ENCODE measurements around the gene DAPL1. TPM values are rescaled to one million over a fixed set of nuclear protein-coding genes. Genes with fewer than 3 reads are reported as not detected.

DAPL1 gene
- total and polyA plus RNA-seq, 7 experiments from 2014 or later, result not detected

DNA sequence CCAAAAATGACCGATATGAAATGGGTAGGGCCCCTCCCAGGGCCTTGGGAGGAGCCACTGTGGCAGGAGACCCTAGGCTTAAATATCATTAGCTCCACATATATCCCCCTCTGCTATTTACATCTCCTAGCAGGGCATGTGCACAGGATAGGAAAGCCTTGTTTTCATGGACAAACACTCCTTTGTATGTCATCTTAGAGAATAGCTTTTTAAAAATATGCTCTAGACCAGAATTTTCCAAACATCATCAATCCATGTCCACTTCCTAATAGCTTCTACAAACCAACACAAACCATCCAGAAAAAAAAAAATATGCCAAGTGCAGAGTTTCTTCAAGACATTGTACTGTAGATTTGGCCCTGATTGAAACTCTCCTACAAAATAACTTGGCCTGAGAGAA, 10.8 kb downstream of the DAPL1 start:
- Histone ChIP-seq H3K9me3 (ENCODE audit: control insufficient read depth in 2 of 3, low read length in 3 of 3) (no peaks in the 10 kb centered on the region), H3K4me1 (ENCODE audit: control insufficient read depth in 2 of 2, insufficient read depth in 2 of 2, low read length in 2 of 2) (no peaks in the 10 kb centered on the region), H3K27me3 (ENCODE audit: control insufficient read depth in 2 of 2, insufficient read depth in 2 of 2, low read length in 2 of 2) (no peaks in the 10 kb centered on the region), H3K4me3 (ENCODE audit: low read length) (no peak overlapping the region), H3K36me3 (ENCODE audit: control insufficient read depth in 2 of 3, insufficient read depth in 3 of 3, low read length in 3 of 3) (no peaks in the 10 kb centered on the region), H3K27ac (ENCODE audit: low read depth, low read length) (no peak overlapping the region)
- ChIA-PET CTCF (interaction anchor here (0.6 kb wide), 1 partner anchor 969 kb away, joined by 3 read pairs; no protein-coding TSS in a partner anchor), POLR2A (no interaction called here)
- Mint-ChIP-seq H3K4me1 (no peaks in the 10 kb centered on the region), H3K36me3 (no peaks in the 10 kb centered on the region), H3K9me3 (no peaks in the 10 kb centered on the region), H3K27ac (no peak overlapping the region), H3K27me3 (peaks cover 0 to 10% (median 4%) of the 10 kb centered on the region in 5 donors), H3K4me3 (no peak overlapping the region)
- DNase-seq, result no peak
- intact Hi-C loops (cut with micrococcal nuclease), result no loop called here
- no peak for ATAC-seq

DNA sequence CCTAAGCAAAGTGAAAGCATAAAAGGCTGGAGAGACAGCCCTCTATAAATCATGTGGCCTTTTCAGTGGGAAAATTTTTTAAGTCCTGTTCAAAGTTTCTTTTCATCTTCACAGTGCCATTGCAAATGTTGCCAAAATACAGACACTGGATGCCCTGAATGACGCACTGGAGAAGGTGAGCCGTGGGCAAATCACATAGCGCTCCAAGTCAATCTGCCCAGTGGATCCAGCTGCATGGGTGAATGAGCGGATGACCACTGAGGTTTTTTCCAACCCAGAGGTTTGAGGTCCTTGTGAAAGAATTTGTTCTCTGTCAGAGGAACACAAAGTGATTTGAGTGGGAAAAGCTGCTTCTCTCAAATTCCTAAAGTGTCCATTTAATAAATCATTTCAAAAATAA, 11.8 kb downstream of the DAPL1 start:
- H3K36me3 ChIP-seq (ENCODE audit: control insufficient read depth in 2 of 3, insufficient read depth in 3 of 3, low read length in 3 of 3), result no peaks in the 10 kb centered on the region
- no peak overlapping the region for H3K27ac ChIP-seq (ENCODE audit: low read depth, low read length)
- H3K4me3 Mint-ChIP-seq, result no peak overlapping the region
- ChIA-PET POLR2A (no interaction called here), CTCF (no interaction called here)
- no peaks in the 10 kb centered on the region for H3K27me3 ChIP-seq (ENCODE audit: control insufficient read depth in 2 of 2, insufficient read depth in 2 of 2, low read length in 2 of 2)
- ATAC-seq (no peak), DNase-seq (no peak)
- H3K27me3 Mint-ChIP-seq, result peaks cover 3 to 11% (median 4%) of the 10 kb centered on the region in 5 donors
- no peaks in the 10 kb centered on the region for H3K9me3 Mint-ChIP-seq
- no peaks in the 10 kb centered on the region for H3K4me1 Mint-ChIP-seq
- no peaks in the 10 kb centered on the region for H3K9me3 ChIP-seq (ENCODE audit: control insufficient read depth in 2 of 3, low read length in 3 of 3)
- no peaks in the 10 kb centered on the region for H3K36me3 Mint-ChIP-seq
- intact Hi-C loops (cut with micrococcal nuclease), result no loop called here
- no peak overlapping the region for H3K4me3 ChIP-seq (ENCODE audit: low read length)
- H3K4me1 ChIP-seq (ENCODE audit: control insufficient read depth in 2 of 2, insufficient read depth in 2 of 2, low read length in 2 of 2), result no peaks in the 10 kb centered on the region
- no peak overlapping the region for H3K27ac Mint-ChIP-seq

DNA sequence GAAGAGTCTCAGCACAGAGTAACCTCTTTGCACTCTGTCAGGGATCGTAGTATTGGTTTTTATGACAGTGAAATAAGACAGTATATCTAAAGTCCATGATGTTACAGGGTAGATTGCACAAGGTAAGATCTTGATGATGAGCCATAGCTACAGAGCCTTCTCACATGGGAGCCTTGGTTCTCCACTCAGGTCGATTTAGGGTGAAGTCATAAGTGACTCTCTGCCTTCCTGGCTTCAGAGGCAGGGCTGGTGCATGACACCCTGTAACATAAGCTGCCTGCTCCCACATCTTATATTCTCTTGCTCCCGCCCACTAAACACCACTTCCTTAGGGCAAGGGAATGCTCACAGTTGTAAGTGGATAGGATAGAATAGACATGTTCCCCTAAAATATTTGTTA, 13.3 kb downstream of the DAPL1 start:
- Histone ChIP-seq H3K27me3 (ENCODE audit: control insufficient read depth in 2 of 2, insufficient read depth in 2 of 2, low read length in 2 of 2) (no peaks in the 10 kb centered on the region), H3K9me3 (ENCODE audit: control insufficient read depth in 2 of 3, low read length in 3 of 3) (no peaks in the 10 kb centered on the region), H3K27ac (ENCODE audit: low read depth, low read length) (no peak overlapping the region), H3K36me3 (ENCODE audit: control insufficient read depth in 2 of 3, insufficient read depth in 3 of 3, low read length in 3 of 3) (no peaks in the 10 kb centered on the region), H3K4me1 (ENCODE audit: control insufficient read depth in 2 of 2, insufficient read depth in 2 of 2, low read length in 2 of 2) (no peaks in the 10 kb centered on the region), H3K4me3 (ENCODE audit: low read length) (no peak overlapping the region)
- DNase-seq (no peak), ATAC-seq (no peak)
- intact Hi-C loops (cut with micrococcal nuclease), result no loop called here
- H3K36me3 Mint-ChIP-seq, result no peaks in the 10 kb centered on the region
- no peak overlapping the region for H3K27ac Mint-ChIP-seq
- H3K9me3 Mint-ChIP-seq, result no peaks in the 10 kb centered on the region
- ChIA-PET CTCF (no interaction called here), POLR2A (no interaction called here)
- no peaks in the 10 kb centered on the region for H3K4me1 Mint-ChIP-seq
- H3K27me3 Mint-ChIP-seq, result peaks cover 4 to 14% (median 6%) of the 10 kb centered on the region in 5 donors
- no peak overlapping the region for H3K4me3 Mint-ChIP-seq

DNA sequence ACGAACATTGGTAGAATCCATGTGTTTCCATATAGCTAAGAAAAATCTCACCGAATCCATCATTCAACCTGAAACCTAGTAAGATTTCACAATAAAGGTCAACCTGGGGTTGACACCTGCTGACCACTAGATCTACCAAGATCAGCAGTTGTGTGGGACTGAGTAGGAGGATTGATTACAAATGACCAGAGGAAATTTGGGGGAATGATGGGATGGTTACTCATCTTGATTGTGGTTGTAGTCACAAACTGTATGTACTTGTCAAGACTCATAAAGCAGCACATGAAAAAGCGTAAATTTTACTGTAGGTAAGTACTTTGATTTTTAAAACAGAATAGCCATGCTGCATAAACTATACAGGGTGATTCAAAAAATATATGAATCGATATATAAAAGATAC, 14.7 kb downstream of the DAPL1 start:
- ChIA-PET CTCF (no interaction called here), POLR2A (no interaction called here)
- Mint-ChIP-seq H3K4me1 (no peaks in the 10 kb centered on the region), H3K4me3 (no peak overlapping the region), H3K27me3 (peaks cover 4 to 19% (median 10%) of the 10 kb centered on the region in 5 donors), H3K9me3 (peaks cover 0 to 6% (median 0%) of the 10 kb centered on the region in 11 donors), H3K27ac (no peak overlapping the region), H3K36me3 (no peaks in the 10 kb centered on the region)
- no peaks in the 10 kb centered on the region for H3K36me3 ChIP-seq (ENCODE audit: control insufficient read depth in 2 of 3, insufficient read depth in 3 of 3, low read length in 3 of 3)
- H3K9me3 ChIP-seq (ENCODE audit: control insufficient read depth in 2 of 3, low read length in 3 of 3), result no peaks in the 10 kb centered on the region
- H3K27ac ChIP-seq (ENCODE audit: low read depth, low read length), result no peak overlapping the region
- no peaks in the 10 kb centered on the region for H3K27me3 ChIP-seq (ENCODE audit: control insufficient read depth in 2 of 2, insufficient read depth in 2 of 2, low read length in 2 of 2)
- no peak for DNase-seq
- intact Hi-C loops (cut with micrococcal nuclease), result no loop called here
- no peak overlapping the region for H3K4me3 ChIP-seq (ENCODE audit: low read length)
- no peak for ATAC-seq
- H3K4me1 ChIP-seq (ENCODE audit: control insufficient read depth in 2 of 2, insufficient read depth in 2 of 2, low read length in 2 of 2), result no peaks in the 10 kb centered on the region

DNA sequence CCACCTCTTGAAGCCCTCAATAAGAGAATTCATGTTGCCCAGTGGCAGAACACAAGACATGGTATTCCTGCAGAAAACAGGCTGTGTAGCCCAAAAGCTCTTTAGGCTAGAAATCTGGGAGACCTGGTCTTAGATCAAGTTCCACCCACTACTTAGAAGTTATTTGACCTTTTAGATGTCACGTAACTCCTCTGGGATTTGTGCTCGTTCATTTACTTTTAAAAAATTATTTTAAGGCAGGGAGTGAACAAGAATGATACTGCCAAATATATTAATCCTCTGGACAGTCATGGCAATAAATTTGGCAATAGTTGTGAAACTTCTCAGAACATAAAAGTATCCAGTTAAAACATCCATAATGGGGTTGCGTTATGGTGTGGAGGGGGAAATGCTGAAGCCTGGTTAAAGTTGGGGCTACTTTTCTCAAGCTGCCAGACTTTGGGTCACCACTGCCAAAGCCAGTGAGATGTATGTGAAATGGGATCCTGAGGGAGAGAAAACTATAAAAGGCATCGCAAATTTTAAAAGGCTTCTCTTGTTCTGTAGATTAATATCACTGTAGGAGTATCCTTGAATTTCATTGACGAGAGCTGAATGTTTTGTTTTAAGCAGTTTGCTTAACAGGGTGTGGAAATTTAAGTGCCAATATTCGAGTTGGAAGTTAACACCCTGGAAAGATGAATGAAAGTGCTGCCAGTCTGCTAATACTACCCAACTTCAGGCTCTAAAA, 15.8 kb downstream of the DAPL1 start:
- Mint-ChIP-seq H3K4me1 (no peaks in the 10 kb centered on the region), H3K36me3 (no peaks in the 10 kb centered on the region), H3K27me3 (peaks cover 4 to 19% (median 10%) of the 10 kb centered on the region in 5 donors), H3K27ac (no peak overlapping the region), H3K4me3 (no peak overlapping the region), H3K9me3 (peaks cover 0 to 6% (median 0%) of the 10 kb centered on the region in 11 donors)
- intact Hi-C loops (cut with micrococcal nuclease), result no loop called here
- no peaks in the 10 kb centered on the region for H3K9me3 ChIP-seq (ENCODE audit: control insufficient read depth in 2 of 3, low read length in 3 of 3)
- no peaks in the 10 kb centered on the region for H3K4me1 ChIP-seq (ENCODE audit: control insufficient read depth in 2 of 2, insufficient read depth in 2 of 2, low read length in 2 of 2)
- CTCF ChIA-PET, result no interaction called here
- POLR2A ChIA-PET, result no interaction called here
- ATAC-seq, result no peak
- H3K36me3 ChIP-seq (ENCODE audit: control insufficient read depth in 2 of 3, insufficient read depth in 3 of 3, low read length in 3 of 3), result no peaks in the 10 kb centered on the region
- no peaks in the 10 kb centered on the region for H3K27me3 ChIP-seq (ENCODE audit: control insufficient read depth in 2 of 2, insufficient read depth in 2 of 2, low read length in 2 of 2)
- no peak overlapping the region for H3K27ac ChIP-seq (ENCODE audit: low read depth, low read length)
- no peak overlapping the region for H3K4me3 ChIP-seq (ENCODE audit: low read length)
- no peak for DNase-seq

DNA sequence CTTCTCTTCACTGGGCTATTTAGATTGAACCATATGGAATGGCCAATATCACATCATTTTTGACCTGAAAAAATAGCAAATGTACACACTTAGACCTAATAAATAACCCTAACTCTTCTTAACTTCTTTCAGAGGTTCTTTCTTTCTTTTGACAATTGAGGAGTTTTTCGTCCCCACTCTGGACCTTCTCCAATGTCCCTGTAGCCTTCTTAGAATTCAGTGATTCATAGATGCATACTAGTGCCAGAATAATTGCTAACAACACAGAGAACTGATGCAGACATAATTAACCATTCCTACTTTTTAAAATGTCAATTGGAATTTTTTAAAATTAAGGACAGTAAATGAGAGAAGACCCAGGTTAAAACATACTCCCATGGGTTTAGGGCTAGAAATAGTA, 20.0 kb downstream of the DAPL1 start:
- H3K27me3 ChIP-seq (ENCODE audit: control insufficient read depth in 2 of 2, insufficient read depth in 2 of 2, low read length in 2 of 2), result no peaks in the 10 kb centered on the region
- Mint-ChIP-seq H3K4me3 (no peak overlapping the region), H3K4me1 (peaks cover 0 to 2% (median 0%) of the 10 kb centered on the region in 7 donors), H3K27me3 (peaks cover 4 to 27% (median 15%) of the 10 kb centered on the region in 5 donors), H3K36me3 (no peaks in the 10 kb centered on the region), H3K9me3 (peaks cover 0 to 6% (median 0%) of the 10 kb centered on the region in 11 donors), H3K27ac (no peak overlapping the region)
- no peak overlapping the region for H3K4me3 ChIP-seq (ENCODE audit: low read length)
- no peaks in the 10 kb centered on the region for H3K4me1 ChIP-seq (ENCODE audit: control insufficient read depth in 2 of 2, insufficient read depth in 2 of 2, low read length in 2 of 2)
- no peak for DNase-seq
- no peaks in the 10 kb centered on the region for H3K9me3 ChIP-seq (ENCODE audit: control insufficient read depth in 2 of 3, low read length in 3 of 3)
- intact Hi-C loops (cut with micrococcal nuclease), result no loop called here
- no peak for ATAC-seq
- no peak overlapping the region for H3K27ac ChIP-seq (ENCODE audit: low read depth, low read length)
- no peaks in the 10 kb centered on the region for H3K36me3 ChIP-seq (ENCODE audit: control insufficient read depth in 2 of 3, insufficient read depth in 3 of 3, low read length in 3 of 3)
- ChIA-PET POLR2A (no interaction called here), CTCF (no interaction called here)

DNA sequence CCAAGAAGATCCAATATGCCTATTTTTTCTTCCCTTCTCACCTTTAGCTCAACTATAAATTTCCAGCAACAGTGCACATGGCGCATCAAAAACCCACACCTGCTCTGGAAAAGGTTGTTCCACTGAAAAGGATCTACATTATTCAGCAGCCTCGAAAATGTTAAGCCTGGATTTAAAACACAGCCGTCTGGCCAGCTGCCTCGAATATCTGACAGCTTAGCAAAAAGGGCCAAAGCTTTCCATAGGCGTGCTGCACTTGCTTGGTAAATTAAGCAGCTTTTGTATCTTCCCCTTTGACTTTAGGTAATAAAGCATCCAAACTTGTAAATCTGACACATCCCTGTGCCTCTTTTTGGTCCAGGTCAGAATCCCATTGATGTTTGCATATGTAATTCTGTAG, 20.5 kb downstream of the DAPL1 start:
- H3K4me3 ChIP-seq (ENCODE audit: low read length), result no peak overlapping the region
- Mint-ChIP-seq H3K9me3 (peaks cover 0 to 6% (median 0%) of the 10 kb centered on the region in 11 donors), H3K4me3 (no peak overlapping the region), H3K36me3 (no peaks in the 10 kb centered on the region), H3K27me3 (peaks cover 4 to 27% (median 14%) of the 10 kb centered on the region in 5 donors), H3K4me1 (peaks cover 0 to 2% (median 0%) of the 10 kb centered on the region in 7 donors), H3K27ac (no peak overlapping the region)
- no peaks in the 10 kb centered on the region for H3K27me3 ChIP-seq (ENCODE audit: control insufficient read depth in 2 of 2, insufficient read depth in 2 of 2, low read length in 2 of 2)
- ChIA-PET CTCF (no interaction called here), POLR2A (no interaction called here)
- DNase-seq (no peak), ATAC-seq (no peak)
- H3K36me3 ChIP-seq (ENCODE audit: control insufficient read depth in 2 of 3, insufficient read depth in 3 of 3, low read length in 3 of 3), result no peaks in the 10 kb centered on the region
- intact Hi-C loops (cut with micrococcal nuclease), result no loop called here
- no peak overlapping the region for H3K27ac ChIP-seq (ENCODE audit: low read depth, low read length)
- no peaks in the 10 kb centered on the region for H3K9me3 ChIP-seq (ENCODE audit: control insufficient read depth in 2 of 3, low read length in 3 of 3)
- H3K4me1 ChIP-seq (ENCODE audit: control insufficient read depth in 2 of 2, insufficient read depth in 2 of 2, low read length in 2 of 2), result no peaks in the 10 kb centered on the region
